CMK (cell line): ENCODE data around the gene AFAP1L2.

Source experiments
- DNase-seq: peaks from one replicate; pipeline ENCODE4 v3.0.0-alpha.2; 2010; ENCODE audit warnings: low read depth

The AFAP1L2 gene

DNA sequence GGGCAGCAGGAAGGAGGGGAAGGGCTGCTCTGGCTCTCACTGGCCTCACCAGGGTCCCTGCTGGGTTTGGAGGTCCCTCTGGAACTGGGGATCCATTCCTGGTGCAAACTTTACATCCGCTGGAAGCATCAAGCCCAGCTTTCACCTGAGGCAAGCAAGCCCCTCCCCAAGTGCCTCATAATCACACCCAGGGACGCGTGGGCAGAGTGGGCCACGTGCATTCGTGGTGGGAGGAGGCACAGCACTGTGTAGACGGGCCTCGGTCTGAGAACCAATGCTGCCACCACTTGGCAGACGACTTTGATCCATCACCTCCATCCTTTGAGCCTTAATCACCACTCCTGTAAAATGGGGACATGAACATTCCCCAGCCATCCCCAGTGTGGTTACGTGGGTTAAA is 91.2 kb downstream of the AFAP1L2 start:
- no peak for DNase-seq

DNA sequence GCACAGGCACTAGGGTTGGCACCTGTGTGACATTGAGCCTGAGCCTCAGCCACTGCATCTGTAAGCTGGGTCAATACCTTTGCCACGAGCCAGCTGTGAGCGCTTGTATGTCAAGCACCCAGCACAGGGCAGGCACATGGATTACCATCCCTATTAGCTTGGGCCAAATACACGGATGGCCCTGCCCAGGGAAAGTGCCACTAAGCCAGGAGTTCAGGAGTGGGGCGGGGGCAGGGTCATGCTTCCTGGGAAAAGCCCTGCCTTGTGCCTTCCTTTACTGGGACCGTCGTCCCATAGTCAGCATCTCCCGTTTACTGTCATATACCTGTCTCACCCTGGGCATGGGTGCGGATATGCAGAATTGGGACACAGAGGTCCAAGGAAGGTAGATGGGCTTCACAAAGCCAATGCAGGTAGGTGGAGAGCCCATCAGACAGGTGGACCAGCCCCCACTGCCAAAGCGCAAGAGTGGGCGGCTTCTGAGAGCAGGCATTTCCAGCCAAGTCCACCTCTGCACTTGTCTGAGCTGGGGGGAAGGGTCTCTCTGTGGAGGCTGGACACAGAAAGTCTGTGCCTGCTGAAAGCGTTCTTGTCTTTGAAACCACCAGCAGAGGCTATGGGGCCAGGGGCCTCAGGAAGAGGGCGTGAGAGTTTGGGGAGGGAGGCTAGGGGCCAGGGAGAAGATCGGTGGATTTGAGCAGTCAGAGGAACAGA is 92.6 kb downstream of the AFAP1L2 start:
- no peak for DNase-seq

- no peak for DNase-seq
Observed at GRCh38 chr10:114311023-114311422, 93.3 kb downstream of the AFAP1L2 start.

- no peak for DNase-seq
Observed at GRCh38 chr10:114310346-114310745, 94.0 kb downstream of the AFAP1L2 start.

GRCh38 chr10:114309364-114309651 is 95.0 kb downstream of the AFAP1L2 start:
- no peak for DNase-seq

DNA sequence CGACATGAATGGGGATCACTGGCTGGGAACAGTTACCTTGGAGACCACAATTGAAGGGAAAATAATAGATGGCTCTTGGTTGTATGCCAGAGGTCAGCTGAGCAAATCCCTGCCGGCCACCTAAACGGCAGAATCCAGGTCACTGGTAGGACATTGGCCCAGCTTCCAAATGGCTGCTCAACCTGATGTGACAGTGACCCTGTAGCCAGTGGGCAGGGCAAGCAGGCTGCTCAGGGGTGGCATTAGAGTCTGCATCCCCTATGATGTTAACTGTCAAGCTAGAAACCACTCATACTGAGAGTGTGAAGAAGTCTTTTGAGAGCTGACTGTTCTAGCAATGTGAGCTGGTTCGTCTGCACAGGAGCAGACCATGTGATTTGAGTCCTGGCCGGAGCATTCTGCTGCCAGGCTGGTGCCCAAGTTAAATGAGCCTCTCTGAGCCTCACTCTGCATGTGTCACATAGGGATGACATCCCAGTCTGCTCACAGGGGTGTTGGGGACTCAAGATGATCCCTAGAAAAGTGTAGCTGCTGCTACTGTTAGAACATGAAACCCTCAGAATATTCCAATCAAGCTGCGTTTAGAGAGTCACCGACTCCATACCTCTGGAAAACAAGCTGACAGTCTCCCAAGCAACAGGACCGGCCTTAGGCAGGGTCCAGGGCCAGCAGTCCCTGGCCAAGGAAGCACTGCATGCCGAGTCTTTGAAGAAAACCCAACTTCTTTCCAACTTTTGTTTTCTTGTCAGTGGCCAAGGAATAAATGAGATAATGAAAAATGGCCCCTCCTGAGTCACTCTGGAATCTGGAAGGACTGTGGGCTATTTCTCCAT is 95.6 kb downstream of the AFAP1L2 start:
- no peak for DNase-seq

- DNase-seq = no peak
Observed at GRCh38 chr10:114307731-114308130, 96.6 kb downstream of the AFAP1L2 start.

GRCh38 chr10:114306116-114306973 is 98.0 kb downstream of the AFAP1L2 start:
- no peak for DNase-seq

DNA sequence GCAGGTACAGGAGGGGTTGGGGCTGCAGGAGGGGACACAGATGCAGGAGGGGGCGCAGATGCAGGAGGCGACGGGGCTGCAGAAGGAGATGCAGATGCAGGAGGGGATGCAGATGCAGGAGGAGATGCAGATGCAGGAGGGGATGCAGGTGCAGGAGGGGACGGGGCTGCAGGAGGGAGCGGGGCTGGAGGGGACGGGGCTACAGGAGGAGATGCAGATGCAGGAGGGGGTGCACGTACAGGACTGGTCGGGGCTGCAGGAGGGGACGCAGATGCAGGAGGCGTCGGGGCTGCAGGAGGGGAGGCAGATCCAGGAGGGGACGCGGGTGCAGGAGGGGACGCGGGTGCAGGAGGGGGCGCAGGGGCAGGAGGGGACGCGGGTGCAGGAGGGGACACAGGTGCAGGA is 98.8 kb downstream of the AFAP1L2 start:
- DNase-seq = no peak

GRCh38 chr10:114304571-114305421 is 99.5 kb downstream of the AFAP1L2 start:
- no peak for DNase-seq

DNA sequence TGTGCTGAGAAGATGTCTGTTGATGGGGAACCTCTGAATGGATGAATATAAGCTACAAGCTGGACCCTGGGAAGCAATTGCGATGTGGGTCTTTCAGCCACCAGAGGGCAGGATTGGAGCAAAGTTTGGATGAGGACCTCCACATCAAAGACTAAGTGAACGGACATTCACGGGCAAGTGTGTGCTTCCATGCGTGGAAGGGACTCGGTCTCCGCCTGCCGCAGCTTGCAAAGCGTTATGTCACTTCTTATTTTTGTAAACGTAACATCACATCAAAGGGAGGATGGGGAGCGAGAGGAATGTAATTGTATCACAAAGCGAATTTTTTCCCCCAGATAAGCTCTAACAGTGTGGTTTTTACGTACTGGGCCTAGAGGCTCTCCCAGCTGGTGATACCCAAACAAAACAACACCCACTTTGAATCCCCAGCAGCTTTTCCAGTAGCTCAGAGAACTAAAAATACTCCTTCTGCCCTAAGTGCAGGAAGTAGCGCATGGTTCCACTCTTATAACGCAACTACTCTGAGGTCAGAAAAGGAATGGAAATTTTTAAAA is 100.2 kb downstream of the AFAP1L2 start:
- DNase-seq = peak; percentile 33

DNA sequence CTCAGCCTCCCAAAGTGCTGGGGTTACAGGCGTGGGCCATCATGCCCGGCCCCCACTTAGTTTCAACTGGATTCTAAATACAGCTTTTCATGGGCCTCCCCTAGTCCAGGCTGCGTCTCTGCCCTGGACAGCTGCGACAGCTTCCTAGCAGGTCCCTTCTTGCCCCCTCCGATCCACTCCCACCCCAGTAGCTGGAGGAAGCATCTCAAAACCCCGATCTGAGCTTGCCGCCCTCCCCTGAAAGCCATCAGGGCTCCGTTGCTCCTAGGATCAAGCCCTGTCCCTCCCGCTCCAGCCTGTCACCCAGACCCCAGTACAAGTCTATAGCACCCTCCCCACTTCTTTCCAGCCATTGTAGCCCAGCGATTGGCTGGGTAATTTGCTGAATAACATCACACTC is 100.7 kb downstream of the AFAP1L2 start:
- no peak for DNase-seq

GRCh38 chr10:114301951-114302710 is 102.2 kb downstream of the AFAP1L2 start:
- DNase-seq = no peak

GRCh38 chr10:114301177-114301576 is 103.1 kb downstream of the AFAP1L2 start:
- DNase-seq = no peak

DNA sequence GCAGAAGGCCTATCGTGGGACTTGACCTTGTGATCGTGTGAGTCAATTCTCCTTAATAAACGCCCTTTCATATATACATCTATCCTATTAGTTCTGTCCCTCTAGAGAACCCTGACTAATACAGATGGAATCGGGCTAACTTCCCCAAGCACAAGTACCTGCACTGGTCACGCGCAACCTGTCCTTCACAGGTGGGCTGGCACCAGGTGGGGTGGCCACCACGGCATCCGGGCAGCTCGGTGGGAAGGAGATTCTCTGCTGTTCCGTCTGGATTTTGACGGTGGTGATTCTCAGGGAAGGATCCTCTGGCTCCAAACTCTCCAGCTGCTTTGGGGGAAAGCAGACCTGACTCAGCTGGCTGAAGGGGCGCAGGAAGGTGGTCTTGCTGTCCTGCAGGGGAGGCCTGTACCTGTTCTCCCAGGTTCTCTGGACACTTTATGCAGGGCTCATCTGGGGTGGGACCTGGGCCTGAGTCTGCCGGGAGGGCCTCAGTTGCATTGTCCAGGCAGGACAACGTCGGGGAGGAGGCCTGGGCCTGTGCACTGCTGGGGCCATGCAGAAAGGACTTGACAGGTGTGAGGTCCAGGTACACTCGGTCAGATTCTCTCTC is 104.2 kb downstream of the AFAP1L2 start:
- DNase-seq = no peak

DNA sequence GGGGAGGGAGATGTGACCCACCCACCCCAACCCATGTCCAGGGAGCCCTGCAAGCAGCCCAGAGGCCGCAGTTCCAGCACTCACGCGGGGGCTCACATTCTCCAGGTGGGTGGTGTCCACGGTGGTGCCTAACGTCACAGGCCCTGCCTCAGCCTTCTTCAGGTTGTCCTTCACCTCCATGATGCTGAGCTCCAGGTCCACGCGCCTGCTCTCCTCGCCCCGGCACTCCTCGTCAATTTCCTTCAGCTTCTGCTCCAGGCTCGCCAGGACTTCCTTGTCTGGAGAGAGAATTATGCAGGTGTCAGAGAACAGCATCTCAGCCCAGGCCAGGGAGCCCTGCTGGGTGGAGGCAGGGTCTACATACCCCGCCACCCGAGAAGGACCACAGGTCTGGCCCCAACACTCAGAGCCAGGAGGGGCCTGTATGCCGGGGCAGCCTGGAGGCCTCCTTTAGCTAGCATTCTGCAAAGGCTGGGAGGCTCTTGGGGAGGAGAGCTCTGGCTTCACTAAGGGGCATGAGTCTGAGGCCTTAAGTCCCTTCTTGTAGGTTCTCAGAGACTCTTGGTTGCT is 107.1 kb downstream of the AFAP1L2 start:
- DNase-seq = no peak

DNA sequence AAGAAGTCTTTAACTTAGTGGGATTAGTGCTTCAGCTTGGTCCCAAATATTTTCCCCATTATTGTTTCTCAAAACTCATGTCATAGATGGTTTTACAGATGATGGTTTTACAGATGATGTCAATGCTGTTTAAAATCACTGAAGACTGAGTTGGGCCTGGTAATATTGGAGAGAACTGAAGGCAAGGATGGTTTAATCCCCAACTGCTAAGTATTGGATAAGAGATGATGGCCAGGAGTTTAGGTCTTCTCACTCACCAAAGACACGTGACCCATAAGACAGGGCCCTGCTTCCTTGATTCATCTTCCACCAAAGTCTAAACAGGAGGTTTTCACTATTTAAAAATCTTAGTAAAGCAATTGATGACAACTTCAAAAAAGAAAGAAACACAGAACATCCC is 108.9 kb downstream of the AFAP1L2 start:
- no peak for DNase-seq

- no peak for DNase-seq
Observed at GRCh38 chr10:114294549-114294948, 109.8 kb downstream of the AFAP1L2 start.

GRCh38 chr10:114293075-114293474 is 111.2 kb downstream of the AFAP1L2 start:
- no peak for DNase-seq

DNA sequence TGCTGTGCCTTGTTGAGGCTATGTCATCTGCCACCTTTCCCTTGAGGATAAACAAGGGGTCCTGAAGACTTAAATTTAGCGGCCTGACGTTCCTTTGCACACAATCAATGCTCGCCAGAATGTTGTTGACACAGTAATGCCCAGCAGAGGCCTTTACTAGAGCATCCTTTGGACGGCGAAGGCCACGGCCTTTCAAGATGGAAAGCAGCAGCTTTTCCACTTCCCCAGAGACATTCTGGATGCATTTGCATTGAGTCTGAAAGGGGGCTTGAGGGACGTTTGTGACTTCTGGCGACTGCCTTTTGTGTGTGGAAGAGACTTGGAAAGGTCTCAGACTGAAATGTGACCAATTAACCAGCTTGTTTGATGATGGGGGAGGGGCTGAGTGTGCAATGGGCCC is 112.8 kb downstream of the AFAP1L2 start:
- no peak for DNase-seq
